ENCODE results near the gene PIK3CA.
"Not testable (repeated sequence)": the region's sequence is repeated elsewhere in the genome, so short reads cannot be mapped to it uniquely, and the experiment has no call there.

PIK3CA gene

DNA sequence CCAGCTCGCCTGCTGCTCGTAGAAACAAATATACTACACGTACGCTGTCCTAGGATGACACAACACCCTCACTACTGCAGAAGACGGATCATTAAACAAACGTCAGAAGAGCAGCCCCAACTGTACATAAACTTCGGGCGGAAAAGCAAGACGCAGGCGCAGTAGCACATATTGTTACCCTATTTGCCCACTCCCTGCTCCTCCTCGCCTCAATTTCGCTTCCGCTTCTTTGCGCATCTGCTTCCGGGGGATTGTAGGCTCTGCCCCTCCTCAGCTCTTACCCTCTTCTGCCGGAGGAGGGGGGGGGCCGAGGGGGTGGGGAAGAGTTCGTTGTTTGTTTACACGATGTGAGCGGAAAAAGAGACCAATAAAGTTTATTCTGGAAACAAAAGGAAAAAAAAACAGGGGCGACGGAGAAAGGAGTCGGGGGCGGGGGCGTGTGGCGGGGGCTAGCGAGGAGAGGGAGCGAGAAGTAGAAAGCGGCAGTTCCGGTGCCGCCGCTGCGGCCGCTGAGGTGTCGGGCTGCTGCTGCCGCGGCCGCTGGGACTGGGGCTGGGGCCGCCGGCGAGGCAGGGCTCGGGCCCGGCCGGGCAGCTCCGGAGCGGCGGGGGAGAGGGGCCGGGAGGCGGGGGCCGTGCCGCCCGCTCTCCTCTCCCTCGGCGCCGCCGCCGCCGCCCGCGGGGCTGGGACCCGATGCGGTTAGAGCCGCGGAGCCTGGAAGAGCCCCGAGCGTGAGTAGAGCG, at the start of gene PIK3CA:
Gene PIK3CA, plus strand, starts transcription at position 485 of the 743 bp plus-strand sequence. CDS start 50,469 bp downstream, outside the sequence.
- DNase-seq, result peak; percentile 92

DNA sequence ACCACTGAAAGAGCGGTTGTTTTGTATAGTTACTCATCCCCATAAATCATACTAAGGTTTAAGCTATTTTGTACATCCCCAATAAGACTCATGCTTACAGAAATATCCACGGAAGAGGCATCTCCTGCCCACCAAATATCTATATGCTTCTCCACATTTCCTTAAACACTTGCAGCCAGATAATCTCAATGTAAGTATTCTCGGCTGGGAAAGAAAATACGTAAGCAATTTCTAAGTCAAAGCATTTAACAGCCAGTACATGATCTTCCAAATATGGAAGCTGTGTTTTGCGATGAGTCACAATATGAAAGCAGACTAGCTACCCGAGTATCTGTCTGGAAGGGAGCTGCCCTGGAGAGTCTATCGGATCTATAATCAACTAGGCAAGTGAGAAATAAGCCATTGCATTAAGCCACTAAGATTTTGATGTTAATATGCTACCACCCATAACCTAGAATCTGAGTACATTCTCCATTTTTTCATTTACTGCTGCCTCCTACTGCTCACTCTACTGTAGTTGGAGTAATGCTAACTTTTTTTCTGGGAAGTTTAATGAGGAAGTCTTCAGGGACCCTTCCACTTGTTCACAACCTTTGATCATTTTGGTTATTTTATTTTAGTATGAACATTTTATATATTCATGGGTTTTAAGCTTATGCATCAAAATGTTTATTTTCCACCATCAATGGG, 49.6 kb upstream of the PIK3CA start:
- DNase-seq, result no peak

DNA sequence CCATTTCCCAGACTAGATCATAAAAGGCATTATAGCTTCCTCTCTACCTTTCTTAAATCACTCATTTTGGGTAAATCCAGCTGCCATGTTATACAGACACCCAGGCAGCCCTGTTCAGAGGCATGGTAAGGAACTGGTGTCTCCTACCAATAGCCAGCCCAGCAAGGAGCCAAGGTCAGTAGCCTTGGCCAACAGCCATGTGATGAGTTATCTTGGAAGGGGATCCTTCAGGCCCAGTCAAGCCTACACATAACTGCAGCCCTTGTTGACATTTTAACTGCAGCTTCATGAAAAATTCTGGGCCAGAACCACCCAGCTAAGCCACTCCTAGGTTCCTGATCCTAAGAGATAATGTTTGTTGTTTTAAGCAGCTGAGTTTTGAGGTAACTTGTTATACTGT, 47.5 kb upstream of the PIK3CA start:
- DNase-seq, result no peak

DNA sequence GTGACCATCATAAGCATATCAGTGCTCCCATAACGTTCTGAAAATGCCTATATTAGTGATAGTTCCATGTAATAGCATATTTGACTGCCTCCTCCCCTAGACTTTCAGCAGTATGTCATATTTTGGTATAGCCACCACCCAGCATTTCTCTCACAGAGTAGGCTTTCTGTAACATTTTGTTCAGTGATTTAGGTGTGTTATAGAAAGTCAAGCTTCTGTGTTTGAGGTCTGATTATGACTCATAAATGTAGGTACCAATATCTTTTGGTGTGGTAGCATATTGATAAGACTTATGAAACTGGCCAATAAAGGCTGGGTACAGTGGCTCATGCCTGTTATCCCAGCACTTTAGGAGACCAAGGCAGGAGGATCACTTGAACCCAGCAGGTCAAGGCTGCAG, 42.3 kb upstream of the PIK3CA start:
- DNase-seq, result no peak

DNA sequence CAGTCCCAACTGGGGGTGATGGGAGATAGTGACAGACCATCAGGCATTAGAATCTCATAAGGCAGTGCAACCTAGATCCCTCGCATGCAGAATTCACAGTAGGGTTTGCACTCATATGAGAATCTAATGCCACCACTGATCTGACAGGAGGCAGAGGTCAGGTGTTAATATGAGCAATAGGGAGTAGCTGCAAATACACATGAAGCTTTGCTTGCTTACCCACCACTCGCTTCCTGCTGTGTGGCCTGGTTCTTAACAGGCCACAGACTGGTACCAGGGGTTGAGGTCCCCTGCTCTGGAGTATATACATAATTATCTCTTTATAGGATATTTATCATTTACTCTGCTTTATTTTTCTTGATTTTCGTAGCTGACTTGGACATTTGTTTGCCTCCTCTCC, 40.5 kb upstream of the PIK3CA start:
- DNase-seq, result no peak

DNA sequence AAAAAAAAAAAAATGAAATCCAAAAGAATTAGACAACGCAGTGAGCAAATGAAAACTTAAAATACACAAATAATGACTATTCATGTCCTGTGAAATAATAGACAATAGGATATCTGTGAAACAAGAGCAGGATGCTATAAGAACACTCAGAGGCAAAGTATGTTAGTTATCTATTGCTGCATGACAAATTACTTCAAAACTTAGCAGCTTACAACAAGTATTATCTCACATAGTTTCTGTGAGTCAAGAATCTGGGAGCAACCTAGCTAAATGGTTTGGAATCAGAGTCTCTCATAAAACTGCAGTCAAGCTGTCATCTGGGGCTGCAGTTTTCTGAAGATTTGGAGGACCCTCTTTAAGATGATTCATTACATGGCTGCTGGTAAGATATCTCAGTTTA, 40.1 kb upstream of the PIK3CA start:
- no peak for DNase-seq

DNA sequence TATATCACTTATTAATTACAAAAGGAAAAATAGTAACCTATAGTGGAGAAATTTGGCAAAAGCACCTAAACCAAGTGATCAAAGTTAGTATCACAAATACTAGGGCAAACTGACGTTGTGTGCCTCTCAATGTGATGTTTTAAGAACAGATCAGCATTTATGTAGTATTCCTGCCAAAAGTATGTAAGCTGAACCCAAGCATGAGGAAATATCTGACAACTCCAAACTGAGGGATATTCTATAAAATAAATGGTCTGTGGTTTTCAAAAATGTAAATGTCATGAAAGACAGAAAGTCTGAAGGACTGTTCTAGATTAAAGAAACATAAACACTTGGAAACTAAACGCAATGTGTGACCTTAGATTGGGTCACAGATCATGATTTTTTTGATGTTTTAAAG, 34.3 kb upstream of the PIK3CA start:
- no peak for DNase-seq

DNA sequence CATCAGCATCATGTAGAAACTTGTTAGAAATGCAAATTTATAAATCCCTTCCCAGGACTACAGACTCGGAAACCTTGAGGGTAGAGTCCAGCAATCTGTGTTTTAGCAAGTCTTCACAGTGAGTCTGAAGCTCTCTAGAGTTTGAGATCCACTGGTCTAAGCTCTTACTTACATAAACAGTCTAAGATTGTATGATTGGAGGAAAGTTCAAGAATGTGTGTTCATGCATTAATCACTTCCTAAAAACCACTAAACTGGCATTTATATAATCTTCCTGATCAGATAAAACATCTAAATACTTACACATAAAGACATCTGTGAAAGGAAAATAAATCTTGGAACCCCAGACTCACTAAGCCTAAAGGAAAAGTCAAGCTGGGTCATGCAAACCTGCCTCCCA, 32.7 kb upstream of the PIK3CA start:
- DNase-seq, result not testable (repeated sequence)

DNA sequence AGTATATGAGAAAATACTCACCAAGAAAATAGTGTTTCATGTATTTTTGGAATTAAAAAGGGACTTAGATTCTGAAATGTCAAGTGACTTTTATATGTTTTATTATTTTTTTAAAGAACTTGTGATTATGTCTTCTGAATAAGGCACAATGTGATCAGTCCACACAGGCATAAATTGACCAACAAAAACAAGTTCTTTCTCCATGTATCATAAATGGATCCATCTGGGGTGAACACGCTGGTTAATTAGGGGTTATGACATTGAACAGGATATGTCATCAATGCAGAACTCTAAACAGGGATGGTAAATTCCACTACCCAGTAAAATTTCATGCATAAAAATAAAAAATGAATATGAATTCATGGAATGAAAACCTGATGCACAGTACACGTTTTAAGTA, 31.3 kb upstream of the PIK3CA start:
- DNase-seq, result no peak

DNA sequence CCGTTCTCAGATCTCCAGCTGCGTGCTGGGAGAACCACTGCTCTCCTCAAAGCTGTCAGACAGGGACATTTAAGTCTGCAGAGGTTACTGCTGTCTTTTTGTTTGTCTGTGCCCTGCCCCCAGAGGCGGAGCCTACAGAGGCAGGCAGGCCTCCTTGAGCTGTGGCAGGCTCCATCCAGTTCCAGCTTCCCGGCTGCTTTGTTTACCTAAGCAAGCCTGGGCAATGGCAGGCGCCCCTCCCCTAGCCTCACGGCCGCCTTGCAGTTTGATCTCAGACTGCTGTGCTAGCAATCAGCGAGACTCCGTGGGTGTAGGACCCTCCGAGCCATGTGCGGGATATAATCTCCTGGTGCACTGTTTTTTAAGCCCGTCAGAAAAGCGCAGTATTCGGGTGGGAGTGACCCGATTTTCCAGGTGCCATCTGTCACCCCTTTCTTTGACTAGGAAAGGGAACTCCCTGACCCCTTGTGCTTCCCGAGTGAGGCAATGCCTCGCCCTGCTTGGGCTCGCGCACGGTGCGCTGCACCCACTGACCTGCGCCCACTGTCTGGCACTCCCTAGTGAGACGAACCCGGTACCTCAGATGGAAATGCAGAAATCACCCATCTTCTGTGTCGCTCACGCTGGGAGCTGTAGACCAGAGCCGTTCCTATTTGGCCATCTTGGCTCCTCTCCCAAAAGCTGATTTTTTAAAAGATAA, 15.8 kb upstream of the PIK3CA start:
- not testable (repeated sequence) for DNase-seq

DNA sequence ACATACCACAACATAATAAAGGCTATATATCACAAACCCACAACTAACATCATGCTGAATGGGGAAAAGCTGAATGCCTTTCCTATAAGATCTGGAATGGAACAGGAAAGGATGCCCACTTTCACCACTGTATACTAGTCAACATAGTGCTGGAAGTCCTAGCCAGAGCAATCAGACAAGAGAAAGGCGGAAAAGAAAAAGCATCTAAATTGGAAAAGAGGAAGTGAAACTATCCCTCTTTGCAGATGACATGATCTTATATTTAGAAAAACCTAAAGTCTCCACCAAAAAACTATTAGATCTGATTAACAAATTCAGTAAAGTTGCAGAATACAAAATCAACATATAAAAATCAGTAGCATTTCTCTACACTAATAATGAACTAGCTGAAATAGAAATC, 14.6 kb upstream of the PIK3CA start:
- DNase-seq, result no peak

DNA sequence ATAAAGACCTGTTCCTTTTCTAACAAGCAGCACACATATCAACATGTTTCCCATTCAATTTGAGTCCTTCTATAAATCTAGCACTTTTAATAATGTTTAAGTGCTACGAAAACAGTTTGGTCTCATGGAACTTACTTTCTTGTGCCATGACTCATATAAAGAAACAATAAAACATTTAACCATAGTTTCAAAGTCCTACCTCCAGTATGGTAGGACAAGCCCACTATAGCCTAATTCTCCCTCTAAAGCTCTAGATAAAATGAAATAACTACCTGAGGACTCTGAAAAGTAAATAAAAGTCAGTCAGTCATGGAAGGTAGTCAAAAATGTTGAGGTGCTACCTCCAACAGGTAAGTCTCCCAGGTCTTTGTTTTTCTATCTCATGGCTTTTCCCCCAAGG, 12.0 kb upstream of the PIK3CA start:
- no peak for DNase-seq

DNA sequence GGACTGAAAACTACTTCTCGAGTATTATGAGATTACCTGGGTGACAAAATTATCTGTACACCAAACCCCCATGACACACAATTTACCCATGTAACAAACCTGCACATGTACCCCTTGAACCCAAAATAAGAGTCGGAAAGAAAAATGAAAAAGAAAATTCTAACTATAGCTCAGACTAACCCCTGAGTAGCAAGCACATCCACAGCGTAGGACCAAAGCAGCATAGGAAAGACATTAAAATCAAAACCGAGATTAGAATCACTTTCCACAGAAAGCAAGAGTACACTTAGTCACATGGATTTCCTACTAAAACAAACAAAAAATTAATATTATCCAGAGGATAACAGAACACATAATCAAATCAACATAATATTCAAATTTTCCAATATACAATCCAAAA, 6.3 kb upstream of the PIK3CA start:
- no peak for DNase-seq

DNA sequence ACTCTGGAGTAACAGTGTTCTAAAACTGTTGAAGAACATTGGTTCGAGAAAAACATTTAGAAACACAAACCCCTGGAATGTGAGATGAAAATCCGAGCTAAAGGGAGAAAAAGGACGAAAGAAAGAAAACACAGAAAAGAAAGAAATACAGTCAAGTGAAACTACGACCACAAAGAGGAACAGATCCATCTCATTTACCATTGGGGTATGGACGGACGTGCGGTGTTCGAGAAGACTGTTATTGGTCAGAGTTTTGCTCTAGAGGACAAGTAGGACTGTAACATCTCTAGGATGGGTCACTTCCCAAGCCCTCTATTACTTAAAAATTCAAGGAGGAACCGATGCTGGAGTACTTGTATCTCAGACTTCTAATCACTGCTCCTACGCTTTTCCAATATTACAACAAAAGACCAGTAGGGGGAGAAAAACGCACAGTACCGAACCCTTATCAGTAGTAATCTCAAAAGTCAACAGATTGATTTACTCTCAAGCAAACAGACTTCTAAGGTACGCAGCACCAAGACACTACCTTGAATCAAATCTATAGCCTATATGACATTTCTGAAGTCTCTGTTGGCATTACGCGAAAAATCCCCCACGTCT, 1.1 kb upstream of the PIK3CA start:
- peak; percentile 12 for DNase-seq

DNA sequence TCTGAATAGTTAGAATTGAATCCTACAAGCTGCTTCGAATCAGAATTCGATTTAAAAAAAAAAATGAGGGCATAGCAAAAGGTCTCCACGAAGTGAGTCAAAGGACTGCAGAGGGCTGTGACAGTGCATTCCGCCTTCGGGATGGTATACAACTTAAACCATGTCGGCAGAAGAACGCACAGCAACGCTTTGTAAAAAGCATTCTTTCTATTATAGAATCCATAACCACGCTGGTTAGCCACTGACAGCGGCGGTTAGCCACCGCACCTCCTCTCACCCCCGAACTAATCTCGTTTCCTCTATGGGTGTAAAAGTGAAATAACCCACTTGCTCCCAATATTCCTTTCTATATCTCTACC, 664 bp upstream of the PIK3CA start:
- DNase-seq, result peak; percentile 75

DNA sequence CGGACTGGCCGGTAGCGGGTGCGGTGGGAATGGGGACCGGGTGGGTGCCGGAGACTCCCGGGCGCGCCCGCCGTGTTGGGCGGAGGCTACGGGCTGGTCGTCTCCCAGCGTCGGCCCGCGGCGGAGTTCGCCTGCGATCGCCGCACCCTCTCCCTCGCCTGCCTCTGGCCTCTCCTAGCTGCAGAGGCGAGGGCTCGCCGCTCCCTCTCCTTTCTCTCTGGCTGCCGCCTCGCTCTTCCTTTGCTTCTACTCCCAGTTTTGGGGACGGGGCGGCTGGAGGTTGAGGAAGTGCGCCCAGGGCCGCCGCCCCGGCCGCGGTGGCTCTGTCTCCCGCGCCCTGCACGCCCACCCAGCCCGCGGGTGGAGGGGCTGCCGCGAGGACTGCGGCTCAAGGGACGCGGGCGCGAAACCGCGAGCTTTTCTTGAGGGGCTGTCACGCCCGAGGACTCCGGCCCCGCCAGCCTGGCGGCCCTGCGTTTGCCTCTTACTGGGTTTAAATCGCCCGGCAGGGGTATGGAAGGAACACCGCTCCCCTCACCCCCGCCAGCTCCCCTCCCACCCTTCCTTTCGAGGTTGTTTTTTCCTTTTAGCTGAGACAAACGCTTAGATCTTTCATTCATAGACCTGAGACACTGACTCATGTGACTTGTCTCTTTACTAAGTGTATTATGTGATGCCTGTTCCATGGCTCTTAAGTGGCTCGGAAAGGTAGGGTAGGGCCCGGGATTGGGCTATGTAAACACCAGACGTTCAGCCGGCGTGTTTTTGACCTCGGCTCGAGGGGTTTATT, 654 bp downstream of the PIK3CA start:
- peak; percentile 61 for DNase-seq

DNA sequence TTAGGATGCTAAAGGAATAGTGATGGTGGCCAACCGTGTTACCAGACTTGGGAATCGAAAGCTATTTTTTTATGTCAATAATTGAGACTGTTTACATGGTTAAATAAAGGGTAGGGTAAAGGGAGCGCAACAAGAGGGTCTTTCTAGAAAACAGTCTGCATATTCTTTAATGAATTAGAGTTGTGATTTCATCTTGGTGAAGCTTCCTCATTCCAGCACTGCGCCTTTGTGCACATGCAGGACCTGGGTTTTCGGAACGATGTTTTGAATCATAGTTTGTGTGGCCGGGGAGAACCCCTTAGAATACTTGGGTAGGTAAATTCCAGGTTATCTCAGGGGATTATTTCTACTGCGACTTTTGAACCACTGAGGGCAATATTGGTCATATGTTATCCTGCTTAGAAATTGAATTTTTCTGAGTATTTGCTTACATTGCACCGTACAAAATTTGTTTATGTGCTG, 1.3 kb downstream of the PIK3CA start:
- DNase-seq, result peak; percentile 51

DNA sequence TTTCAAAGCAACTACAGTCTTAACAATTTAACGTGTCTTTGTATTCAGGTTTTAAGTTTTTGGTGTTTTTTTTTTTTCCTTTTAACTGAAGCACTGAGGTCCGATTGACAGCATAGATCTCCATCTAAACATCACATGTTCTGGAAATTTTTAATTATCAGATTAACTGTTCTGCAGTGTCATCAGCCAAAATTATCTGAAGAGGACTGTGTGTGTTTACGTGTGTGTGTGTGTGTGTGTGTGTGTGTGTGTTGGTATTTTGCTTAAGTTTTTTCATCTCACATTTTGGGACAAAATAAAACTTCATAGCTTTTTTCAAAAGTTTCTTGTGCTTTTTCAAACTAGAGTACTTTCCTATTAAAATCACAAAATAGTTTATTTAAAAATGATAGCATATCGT, 1.8 kb downstream of the PIK3CA start:
- no peak for DNase-seq

DNA sequence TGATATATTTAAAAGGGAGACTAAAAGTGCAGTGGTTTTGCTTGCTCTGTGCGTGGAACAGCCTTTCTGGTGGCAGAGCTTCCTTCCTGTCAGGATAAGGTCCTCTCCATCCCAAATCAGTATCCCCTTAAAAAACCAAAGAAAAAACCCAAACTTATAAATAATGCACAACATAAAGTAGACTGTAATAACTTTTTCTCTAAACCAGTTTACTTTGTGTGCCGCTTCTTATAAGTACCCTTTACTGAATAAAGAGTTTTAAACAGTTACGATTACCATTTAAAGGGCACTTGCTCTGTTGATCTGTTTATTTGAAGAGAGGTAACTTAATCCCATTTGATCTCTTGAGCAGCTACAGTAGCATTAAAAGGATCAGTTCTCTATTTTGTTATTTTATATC, 2.5 kb downstream of the PIK3CA start:
- DNase-seq, result no peak

DNA sequence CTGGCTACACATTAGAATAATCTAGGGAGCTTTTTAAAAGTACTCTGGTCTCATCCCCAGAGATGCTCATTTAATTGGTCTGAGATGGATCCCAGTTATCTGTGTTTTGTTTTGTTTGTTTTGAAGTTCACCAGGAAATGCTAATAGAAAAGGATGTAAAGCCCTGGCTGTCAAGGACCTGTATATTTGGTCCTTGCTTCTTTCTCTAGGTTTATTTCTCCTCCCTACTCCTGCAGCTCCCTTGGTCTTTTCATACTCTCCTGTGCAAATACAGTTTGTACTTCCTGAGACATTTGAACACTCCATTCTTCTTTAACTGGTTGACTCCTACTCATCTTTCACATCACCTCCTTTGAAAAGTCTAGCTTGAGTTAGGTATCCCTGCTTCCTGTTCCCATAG, 3.3 kb downstream of the PIK3CA start:
- DNase-seq, result no peak

DNA sequence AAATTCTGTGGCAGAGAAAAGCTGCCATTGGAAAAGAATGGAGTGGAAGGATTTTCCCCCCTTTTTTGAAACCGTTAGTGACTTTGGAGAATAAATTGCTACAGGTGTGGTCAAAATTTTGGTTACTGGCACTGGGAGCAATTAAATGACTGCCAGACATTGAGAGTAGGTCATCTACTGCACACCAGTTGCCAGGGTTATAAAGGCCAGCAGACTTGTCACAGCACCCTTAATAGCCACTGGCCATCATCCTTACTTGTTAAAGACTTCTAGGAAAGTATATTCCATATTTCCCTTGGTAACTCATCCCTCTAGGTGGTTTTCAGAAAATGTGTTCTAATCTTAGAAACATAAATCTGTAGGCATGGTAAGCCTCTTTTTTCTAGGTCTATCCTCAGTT, 8.0 kb downstream of the PIK3CA start:
- DNase-seq, result no peak

DNA sequence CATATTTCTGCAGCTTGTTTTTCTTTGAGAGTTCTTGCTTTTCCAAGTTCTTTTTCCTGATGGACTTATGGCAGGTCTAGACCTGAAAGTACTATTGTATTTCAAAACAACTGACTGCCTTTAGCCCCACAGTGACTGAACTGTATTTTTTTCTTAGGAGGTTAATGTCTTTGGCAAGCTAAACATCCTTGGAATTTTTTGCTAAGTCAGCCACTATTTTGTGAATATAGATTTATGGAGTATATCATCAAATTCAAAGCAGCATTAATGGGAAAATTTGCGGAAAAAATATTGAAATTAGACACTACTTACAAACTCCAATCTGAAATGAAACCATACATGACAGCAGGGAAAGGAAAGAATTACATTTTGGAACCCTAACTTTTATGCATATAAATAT, 8.6 kb downstream of the PIK3CA start:
- no peak for DNase-seq
